GM12892 (cell line): ENCODE data around the gene PLOD1.

Experiments used
- POLR2A ChIP-seq: IDR thresholded peaks from 2 replicates; pipeline ENCODE4 v1.6.1; 2011; ENCODE audit warnings: low read depth, low read length, control low read depth
- POLR2AphosphoS5 ChIP-seq: IDR thresholded peaks from 2 replicates; pipeline ENCODE4 v1.6.1; 2011; ENCODE audit warnings: low read depth, low read length, control low read depth

DNA sequence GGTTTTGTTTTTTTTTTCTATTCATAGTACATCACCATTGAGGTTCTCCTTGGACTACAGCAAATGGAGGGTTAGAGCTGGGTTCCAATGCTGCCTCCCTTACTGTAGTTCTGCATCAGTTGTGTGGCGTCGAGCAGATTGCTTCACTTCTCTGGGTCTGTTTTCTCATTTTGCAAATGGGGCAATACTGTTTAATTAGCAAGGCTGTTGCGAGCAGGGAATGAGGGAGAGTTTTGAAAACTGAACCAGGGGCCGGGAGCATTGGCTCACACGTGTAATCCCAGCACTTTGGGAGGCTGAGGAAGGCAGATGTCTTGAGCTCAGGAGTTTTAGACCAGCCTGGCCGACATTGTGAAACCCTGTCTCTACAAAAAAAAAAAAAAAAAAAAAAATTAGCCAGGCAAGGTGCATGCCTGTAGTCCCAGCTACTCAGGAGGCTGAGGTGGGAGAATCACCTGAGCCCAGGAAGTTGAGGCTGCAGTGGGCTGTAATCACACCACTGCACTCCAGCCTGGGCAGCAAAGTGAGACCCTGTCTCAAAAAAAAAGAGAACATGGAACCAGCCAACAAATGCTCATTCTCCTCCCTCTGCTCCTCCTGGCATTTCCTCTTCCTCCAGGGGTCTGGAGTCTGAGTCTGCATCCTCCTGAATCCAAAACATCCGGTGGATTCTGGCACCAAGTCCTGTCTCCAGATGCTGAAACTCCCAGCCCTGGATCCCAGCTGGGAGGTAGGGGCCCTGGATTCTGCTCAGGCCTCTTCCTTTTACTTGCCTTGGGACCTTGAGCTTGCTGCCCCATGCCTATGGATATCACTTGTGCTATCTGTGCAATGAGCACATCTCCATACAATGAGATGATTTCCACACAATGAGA lies 3.7 kb upstream of the PLOD1 start:
- no peak for TF ChIP-seq POLR2A
- TF ChIP-seq POLR2AphosphoS5 = no peak
